DMS79 treated with DMSO at 0.1 percent for 48 hours (cell line): ENCODE results near the gene ZNF552.
A peak's percentile ranks its signal among the peaks of the same experiment; 100 is the strongest.
"Not testable (repeated sequence)": the region's sequence is repeated elsewhere in the genome, so short reads cannot be mapped to it uniquely, and the experiment has no call there.

Source experiments
- DNase-seq: peaks from one replicate; lab custom pipeline; 2025; lab: John Stamatoyannopoulos, UW

Gene ZNF552

DNA sequence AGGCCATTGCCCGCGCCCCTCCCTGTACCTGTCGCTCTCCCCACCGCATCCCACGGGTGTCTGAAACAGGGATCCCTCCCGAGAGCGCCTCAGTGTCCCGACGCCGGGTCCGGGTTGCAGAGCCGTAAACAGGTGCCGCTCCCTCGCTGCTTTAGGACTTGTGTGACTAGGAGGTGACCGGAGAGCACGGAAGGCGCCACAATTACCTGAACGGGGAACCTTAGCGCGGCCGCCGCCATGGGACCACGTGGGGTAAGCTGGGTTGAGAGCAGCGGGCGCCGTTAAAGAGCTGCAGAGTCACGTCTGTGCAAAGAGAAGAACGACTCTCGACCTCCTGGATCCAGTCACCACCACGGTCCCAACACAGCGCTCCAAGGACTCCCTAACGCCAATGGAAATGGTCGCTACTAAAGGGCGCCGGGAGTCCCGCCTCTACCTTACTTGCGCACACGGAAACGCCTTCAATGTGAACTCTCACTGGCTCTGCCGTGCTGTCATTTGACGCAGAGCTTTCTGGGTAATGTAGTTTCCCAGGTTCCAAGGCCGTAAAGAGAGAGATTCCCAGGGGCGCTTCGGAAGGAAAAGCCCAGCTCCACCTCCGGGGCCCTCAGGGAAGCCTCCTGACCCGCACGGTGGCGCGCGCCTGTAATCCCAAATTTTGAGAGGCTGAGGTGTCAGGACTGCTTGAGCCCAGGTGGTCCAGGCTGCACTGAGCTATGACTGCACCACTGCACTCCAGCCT is at the start of gene ZNF552:
Gene ZNF552 (minus strand): TSS at position 409 of the 742 bp plus-strand sequence. CDS start 170 bp downstream, at position 239.
- DNase-seq, result peak; percentile 94

DNA sequence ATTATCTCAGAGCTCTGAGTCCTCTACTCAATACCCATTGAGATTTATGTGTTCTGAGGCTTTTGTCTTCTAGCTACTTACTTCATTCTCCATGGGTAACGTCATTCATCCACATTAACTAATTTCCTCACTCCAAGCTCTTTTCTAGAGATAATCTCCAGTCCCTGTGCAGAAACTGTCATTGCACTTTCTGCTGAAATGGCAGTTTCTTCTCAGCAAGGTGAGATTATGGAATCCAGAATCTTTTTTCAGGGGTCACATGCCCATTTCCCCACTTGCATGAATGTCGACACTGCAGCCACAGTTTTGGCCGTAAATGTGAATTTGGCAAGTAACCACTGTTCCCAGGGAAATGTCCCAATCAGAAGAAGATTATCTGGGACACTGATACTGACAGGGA is 47.6 kb upstream of the ZNF552 start:
- DNase-seq, result not testable (repeated sequence)

DNA sequence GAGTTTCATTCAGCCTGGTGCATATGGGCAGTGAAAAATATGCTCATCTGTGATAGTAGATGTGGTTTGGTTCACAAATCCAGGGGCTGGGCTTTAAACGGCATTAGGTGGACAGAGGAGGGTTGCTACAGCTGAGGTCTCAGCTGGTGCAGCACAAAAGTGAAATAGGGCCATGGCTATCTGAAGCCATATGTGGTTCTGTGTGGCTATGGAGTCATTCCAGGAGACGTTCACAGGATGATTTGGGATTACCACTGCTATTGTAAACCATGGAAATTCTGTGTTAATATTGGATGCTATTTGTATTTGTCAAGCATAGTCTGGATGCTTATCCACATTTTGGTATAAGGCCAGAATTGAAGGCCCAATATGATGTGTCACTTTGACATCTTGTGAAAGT is 39.4 kb upstream of the ZNF552 start:
- DNase-seq, result not testable (repeated sequence)

DNA sequence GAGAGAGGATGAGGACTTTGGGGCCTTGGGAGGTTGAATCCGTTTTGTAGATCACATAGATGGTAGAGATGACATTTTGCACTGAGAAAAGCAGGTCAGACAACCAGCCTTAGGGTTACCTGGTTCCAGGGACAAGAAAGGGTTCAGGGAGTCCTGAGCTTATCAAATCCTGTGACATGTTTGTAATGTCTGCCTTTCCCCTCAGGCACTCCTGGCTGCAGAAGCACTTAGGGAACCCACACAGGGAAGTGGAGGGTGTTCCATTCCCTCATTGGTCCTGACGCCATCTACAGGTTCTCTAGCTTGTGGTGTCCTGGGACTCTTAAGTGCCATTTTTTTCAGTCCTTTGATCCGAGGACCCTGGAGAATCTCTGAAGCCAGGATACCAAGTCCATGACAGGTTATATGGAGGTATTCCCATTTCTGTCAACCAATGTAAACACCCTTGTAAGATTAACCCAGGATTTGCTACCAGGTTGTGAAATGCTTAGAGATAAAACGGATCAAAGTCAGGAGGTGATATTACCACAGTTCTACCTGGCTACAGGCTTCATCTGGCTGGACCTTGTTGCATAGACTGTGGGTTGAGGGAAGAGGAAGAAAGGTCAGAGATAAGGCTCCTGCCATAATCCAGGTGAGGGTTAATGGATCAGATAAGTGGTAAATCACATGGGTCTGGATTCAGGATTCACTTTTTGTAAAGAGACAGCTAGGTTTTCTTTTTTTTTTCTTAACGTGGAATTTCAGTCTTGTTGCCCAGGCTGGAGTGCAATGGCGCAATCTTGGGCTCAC is 37.3 kb upstream of the ZNF552 start:
- DNase-seq, result not testable (repeated sequence)

DNA sequence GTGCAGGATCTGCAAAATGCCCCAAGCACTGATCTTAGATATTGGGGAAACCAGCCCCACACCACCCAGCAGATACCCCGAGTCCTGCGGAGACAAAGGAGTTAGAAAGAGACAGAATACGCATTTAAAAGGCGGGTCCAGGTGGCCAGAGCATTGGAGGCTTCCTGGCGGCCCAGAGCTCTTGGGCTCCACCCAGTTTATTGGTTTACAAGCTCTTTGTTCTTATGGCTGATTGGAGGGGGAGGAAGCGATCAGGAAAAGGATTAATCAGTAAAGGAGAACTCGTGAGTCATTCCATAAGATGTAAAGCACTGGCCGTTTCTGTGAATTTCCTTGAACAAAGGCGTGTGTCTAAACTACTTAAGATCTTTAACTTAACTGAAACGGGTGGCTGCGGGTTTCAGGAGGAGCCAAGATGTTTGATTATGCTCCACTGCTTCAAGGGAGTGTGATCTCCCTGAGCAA is 35.9 kb upstream of the ZNF552 start:
- DNase-seq, result peak; percentile 30

DNA sequence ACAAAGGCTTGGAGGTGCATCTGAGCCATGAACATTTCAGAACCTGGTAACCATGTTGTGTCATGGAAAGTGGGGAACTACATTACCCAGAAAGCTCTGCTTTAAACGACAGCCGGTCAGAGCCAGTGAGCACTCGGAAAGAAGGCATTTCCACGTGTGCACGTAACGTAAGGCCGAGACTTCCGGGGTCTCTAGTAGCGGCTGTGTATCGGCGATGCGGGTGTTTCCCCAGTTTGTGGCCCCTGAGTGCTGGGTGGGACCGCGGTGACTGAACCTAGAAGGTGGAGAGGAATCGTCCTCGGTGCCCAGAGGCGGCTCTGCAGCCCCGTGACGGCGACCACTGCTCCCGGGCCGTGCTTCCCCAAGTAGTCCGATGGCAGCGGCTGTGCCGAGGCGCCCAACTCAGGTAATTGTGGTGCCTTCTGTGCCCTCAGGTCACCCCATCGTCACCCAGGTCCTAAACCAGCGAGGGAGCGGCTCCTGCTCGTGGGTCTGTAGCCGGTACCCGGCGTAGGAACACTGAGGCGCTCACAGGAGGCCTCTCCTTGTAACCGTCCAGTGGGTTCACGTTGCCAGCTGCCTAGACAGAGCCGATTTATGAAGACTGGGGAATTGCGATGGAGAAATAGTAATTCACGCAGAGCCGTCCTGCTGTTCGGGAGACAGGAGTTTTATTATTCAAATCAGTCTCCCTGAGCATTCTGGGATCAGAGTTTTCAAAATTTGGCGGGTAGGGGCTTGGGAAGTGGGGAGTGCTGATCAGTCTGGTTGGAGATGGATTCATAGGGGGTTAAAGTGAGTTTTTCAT is 35.2 kb upstream of the ZNF552 start, which contains the start of gene ZNF587:
Gene ZNF587 (plus strand): TSS at position 194 of the 808 bp plus-strand sequence. CDS start 180 bp downstream, at position 374.
- peak; percentile 76 for DNase-seq

DNA sequence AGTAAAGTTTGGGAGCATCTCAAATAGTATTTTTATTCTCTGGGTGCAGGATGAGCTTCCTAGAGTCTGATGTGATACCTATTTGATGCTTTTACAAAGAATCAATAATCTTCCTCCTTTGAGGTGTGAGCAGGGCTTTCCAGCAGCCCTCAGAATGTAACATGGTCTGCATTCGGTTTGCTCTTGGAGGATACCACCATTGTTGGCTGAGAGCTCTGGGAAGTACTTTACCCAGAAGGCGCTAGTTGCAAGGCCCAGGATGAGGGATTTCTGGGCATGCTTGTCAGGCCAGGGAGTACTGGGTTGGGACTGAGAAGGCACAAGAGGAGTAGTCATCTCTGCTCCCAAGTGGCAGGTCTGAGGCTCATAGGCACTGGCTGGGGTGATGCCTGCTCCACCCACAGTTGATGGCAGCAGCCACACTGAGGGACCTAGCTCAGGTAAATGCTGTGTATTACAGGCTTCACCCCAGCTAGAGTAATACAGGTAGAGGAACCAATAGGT is 34.5 kb upstream of the ZNF552 start:
- DNase-seq, result not testable (repeated sequence)

DNA sequence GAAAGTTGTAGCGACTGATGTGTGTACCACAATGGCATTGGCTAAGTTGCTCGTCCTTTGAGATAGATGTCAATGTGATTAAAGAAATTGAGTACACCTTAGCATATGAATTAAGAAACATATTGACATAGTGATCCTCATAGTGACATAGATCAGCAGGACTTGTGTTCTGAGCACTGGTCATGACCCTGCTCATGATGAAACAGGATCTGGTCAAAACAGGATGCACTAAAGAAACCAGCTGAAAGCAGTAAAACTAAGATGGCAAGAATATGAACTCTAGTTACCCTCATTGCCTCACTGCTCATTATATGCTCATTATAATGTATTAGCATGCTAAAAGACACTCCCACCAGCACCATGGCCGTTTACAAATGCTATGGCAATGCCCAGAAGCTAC is 32.5 kb upstream of the ZNF552 start:
- not testable (repeated sequence) for DNase-seq

DNA sequence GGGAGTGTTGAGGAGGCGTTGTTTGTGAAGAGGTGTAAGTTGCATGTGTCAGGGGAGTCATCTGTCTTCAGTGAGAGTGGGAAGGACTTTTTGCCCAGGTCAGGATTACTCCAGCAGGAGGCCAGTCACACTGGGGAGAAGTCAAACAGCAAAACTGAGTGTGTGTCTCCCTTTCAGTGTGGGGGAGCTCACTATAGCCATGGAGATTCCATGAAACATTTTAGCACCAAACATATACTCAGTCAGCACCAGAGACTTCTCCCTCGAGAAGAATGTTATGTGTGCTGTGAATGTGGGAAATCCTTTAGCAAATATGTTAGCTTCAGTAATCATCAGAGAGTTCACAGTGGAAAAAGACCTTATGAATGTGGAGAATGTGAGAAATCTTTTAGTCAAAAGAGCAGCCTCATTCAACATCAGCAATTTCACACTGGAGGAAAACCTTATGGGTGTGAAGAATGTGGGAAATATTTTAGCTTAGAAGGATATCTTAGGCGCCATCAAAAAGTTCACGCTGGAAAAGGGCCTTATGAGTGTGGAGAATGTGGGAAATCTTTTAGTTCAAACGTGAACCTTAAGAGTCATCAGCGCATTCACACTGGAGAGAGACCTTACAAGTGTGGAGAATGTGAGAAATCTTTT is 26.5 kb upstream of the ZNF552 start:
- no peak for DNase-seq

DNA sequence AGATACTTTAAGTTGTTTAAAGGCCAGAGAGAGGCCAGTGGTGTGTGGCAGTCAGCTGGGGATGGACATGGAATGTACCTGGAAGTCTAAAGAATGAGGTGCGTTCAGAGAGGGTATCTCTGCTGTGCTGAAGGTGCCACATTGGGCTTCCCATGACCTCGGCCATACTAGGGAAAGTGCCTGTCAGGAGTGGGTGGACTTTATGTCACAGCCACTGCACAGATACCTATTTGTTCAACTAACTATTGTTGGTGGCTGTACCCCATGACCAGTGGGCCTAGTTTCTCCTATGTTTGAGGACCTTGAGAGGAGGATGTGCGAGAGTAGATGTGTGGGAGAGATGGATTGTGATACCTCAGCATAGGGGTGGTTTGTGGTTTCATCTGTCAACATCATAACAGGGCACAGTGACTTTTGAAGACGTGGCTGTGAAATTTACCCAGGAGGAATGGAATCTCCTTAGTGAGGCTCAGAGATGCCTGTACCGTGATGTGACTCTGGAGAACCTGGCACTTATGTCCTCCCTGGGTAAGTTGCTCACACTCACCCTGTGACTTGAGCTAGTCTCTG is 24.0 kb upstream of the ZNF552 start:
- DNase-seq, result not testable (repeated sequence)

DNA sequence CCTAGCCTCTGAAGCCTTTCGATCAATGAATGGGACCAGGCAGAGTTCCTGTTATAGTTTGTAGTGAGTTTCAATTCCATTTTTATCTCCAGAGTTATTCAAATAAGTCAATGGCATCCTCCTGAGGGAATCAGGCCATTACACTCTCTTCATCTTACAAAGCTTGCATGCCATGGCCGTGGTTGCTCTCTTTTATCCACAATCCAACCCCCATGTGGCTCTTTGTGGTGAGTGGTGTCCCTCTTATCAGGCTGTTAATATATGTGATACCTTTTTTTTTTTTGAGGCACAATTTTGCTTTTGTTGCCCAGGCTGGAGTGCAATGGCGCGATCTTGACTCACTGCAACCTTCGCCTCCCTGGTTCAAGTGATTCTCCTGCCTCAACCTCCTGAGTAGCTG is 22.3 kb upstream of the ZNF552 start:
- DNase-seq, result not testable (repeated sequence)

DNA sequence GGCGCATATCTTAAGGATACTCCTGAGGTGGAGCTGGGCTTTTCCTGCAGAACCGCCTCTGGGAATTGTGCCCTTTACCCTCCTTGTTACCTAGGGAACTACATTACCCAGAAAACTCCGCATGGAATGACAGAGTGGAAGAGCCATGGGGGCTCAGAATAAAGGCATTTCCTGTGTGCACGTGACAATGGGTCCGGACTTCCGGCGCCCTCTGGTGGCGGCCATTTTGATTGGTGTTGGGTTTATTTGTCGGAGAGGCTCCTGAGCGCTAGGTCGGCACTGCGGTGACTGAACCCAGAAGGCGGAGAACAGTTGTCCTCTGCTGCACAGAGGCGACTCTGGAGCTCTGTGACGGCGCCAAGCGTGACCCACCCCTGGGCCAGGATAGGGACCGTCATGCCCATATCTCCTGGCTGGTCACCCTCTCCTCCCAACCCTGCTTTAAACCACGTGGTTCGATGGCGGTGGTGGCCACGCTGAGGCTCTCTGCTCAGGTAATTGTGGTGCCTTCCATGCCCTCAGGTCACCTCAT is 15.4 kb upstream of the ZNF552 start, which contains the start of gene ZNF587B:
Gene ZNF587B (plus strand): TSS at position 229 of the 532 bp plus-strand sequence. CDS start 230 bp downstream, at position 459.
- no peak for DNase-seq

DNA sequence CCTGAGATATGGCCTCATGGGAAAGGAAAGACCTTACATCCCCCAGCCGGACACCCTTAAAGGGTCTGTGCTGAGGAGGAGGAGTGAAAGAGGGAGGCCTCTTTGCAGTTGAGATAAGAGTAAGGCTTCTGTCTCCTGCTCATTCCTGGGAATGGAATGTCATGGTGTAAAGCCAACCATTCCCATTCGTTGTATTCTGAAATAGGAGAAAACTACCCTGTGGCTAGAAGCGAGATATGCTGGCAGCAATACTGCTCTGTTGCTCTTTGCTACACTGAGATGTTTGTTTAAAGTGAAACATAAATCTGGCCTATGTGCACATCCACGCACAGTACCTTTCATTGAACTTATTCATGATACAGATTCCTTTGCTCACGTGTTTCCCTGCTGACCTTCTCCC is 14.6 kb upstream of the ZNF552 start:
- DNase-seq, result no peak

DNA sequence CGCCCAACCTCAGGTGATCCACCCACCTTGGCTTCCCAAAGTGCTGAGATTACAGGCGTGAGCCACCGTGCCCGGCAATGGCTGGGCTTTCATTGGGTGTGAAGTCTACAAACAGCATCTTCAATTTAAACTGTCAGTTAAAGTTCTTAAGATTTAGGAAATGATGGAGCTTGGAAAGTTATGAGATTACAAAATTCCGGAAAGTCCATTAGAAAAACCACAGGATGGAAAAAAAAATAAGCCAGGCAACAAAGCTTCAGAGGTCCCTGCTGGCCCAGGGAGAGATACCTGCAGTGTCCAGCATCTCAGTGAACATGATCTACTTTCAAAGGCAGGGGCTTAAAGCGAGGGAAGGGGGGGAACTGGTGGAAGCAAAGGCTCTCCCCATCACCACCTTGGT is 10.8 kb upstream of the ZNF552 start:
- no peak for DNase-seq

DNA sequence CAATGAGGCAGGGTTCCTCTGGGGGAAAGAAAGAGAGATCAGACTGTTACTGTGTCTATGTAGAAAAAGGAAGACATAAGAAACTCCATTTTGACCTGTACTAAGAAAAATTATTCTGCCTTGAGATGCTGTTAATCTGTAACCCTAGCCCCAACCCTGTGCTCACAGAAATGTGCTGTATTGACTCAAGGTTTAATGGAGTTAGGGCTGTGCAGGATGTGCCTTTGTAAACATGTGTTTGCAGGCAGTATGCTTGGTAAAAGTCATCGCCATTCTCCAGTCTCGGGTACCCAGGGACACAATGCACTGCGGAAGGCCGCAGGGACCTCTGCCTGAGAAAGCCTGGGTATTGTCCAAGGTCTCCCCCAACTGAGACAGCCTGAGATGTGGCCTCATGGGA is 8.9 kb upstream of the ZNF552 start:
- not testable (repeated sequence) for DNase-seq

DNA sequence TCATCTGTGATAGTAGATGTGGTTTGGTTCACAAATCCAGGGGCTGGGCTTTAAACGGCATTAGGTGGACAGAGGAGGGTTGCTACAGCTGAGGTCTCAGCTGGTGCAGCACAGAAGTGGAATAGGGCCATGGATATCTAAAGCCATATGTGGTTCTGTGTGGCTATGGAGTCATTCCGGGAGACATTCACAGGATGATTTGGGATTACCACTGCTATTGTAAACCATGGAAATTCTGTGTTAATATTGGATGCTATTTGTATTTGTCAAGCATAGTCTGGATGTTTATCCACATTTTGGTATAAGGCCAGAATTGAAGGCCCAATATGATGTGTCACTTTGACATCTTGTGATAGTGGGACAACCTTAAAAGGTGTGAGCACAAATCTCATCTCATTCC is 8.4 kb upstream of the ZNF552 start:
- DNase-seq, result not testable (repeated sequence)

DNA sequence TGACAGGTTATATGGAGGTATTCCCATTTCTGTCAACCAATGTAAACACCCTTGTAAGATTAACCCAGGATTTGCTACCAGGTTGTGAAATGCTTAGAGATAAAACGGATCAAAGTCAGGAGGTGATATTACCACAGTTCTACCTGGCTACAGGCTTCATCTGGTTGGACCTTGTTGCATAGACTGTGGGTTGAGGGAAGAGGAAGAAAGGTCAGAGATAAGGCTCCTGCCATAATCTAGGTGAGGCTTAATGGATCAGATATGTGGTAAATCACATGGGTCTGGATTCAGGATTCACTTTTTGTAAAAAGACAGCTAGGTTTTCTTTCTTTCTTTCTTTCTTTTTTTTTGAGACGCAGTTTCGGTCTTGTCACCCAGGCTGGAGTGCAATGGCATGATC is 6.8 kb upstream of the ZNF552 start:
- DNase-seq, result not testable (repeated sequence)

DNA sequence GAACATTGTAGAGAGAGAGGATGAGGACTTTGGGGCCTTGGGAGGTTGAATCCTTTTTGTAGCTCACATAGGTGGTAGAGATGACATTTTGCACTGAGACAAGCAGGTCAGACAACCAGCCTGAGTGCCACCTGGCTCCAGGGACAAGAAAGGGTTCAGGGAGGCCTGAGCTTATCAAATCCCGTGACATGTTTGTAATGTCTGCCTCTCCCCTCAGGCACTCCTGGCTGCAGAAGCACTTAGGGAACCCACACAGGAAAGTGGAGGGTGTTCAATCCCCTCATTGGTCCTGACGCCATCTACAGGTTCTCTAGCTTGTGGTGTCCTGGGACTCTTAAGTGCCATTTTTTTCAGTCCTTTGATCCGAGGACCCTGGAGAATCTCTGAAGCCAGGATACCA is 6.4 kb upstream of the ZNF552 start:
- not testable (repeated sequence) for DNase-seq

DNA sequence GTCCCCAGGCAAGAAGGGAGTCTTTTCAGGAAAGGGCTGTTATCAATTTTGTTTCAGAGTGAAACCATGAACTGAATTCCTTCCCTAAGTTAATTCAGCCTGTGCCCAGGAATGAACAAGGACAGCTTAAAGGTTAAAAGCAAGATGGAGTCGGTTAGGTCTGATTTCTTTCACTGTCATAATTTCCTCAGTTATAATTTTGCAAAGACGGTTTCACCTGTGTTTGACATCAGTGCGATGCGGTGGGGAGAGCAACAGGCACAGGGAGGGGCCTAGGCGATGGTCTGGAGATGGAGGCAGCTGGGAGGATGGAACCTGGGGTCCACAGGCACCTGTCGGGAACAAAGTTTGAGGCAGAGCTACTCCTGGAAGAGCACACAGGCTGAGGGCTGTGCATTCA is 5.9 kb upstream of the ZNF552 start:
- DNase-seq, result no peak

DNA sequence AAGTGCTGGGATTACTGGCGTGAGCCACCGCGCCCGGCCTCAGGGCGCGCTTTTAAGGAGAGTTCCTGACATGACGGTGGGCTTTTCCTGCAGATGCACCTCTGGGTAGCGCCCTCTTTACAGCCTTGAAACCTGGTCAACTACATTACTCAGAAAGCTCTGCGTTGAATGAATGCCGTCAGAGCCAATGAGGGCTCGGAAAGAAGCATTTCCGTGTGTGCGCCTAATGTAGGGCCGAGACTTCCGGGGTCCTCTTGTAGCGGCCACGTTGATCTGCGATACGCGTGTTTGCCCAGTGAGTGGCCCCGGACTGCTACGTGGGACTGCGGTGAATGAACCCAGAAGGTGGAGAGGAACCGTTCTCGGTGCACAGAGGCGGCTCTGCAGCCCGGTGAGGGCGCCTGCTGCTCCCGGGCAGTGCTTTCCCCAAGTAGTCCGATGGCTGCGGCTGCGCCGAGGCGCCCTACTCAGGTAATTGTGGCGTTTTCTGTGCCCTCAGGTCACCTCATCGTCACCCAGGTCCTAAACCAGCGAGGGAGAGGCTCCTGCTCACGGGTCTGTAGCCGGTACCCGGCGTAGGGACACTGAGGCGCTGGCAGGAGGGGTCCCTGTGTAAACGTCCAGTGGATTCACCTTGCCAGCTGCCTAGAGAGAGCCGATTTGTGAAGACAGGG is 4.9 kb upstream of the ZNF552 start:
- DNase-seq, result peak; percentile 86
